Kidney (tissue), 14 donors: ENCODE results near the gene BABAM2. TPM values are rescaled to one million over a fixed set of nuclear protein-coding genes. Genes with fewer than 3 reads are reported as not detected.

Source experiments
- DNase-seq, 5 donors: peaks; one replicate each; pipeline ENCODE4 v3.0.0-alpha.2; 2013 to 2020
- FAIRE-seq: peaks from 2 replicates; lab custom pipeline; 2012; peaks lifted over from hg19 to GRCh38; lab: Jason Lieb, UNC
- H3K27ac ChIP-seq, 2 donors: one replicate each; pipeline ENCODE4 v1.7.0; 2013; ENCODE audit warnings: low read depth in 2 of 2, low read length in 2 of 2, inconsistent platforms in 1 of 2
- H3K27me3 ChIP-seq: one replicate; pipeline ENCODE4 v1.7.1; 2013; ENCODE audit warnings: low read length, inconsistent platforms; ENCODE audit not compliant: control insufficient read depth, insufficient read depth
- H3K36me3 ChIP-seq, 3 donors: one replicate each; pipeline versions ENCODE4 v1.7.0 to v1.7.1; 2013; ENCODE audit warnings: low read length in 3 of 3, control low read depth in 1 of 3, inconsistent platforms in 1 of 3; ENCODE audit not compliant: insufficient read depth in 3 of 3, control insufficient read depth in 2 of 3
- H3K4me1 ChIP-seq, 3 donors: one replicate each; pipeline versions ENCODE4 v1.7.0 to v1.7.1; 2013; ENCODE audit warnings: low read length in 3 of 3, inconsistent platforms in 1 of 3, low read depth in 1 of 3; ENCODE audit not compliant: control insufficient read depth in 2 of 3, insufficient read depth in 2 of 3
- H3K4me3 ChIP-seq, 3 donors: one replicate each; pipeline versions ENCODE4 v1.7.0 to v1.8.1; 2013; ENCODE audit warnings: low read length in 3 of 3, control low read depth in 1 of 3, inconsistent platforms in 1 of 3
- H3K9ac ChIP-seq, 3 donors: one replicate each; pipeline versions ENCODE4 v1.7.0 to v1.7.1; 2013; ENCODE audit warnings: low read length in 3 of 3, control low read depth in 1 of 3, inconsistent platforms in 1 of 3
- H3K9me3 ChIP-seq, 3 donors: one replicate each; pipeline versions ENCODE4 v1.7.0 to v1.7.1; 2013; ENCODE audit warnings: low read length in 3 of 3, control low read depth in 1 of 3, inconsistent platforms in 1 of 3; ENCODE audit not compliant: control insufficient read depth in 2 of 3, insufficient read depth in 1 of 3
- intact Hi-C: fragments of 100-400 bp; cut with DNase I; formaldehyde crosslinking; loops from one replicate; pipeline ENCODE4 v1.11.1; 2022
- polyA plus RNA-seq: library from polyadenylated mRNA; stranded (reverse); fragments of 350-450 nt; fragmentation: Illumina TruSeq; extraction: RNeasy Lipid Tissue Mini Kit (QIAGEN cat#74804); gene quantifications from one replicate; pipeline ENCODE4 v1.2.3, GENCODE V29; 2014; ENCODE audit warnings: low read depth, low replicate concordance; ENCODE audit not compliant: insufficient read depth
- total RNA-seq: library from RNA; stranded (reverse); fragmentation: NEBNext Ultra II Directional; extraction: Animal tissue kit (Norgen Biotek cat#: 25700); gene quantifications from one replicate; pipeline ENCODE4 v1.2.1, GENCODE V29; 2021
- TF ChIP-seq, protein P1 (sequence below): IDR thresholded peaks from 3 replicates; pipeline ENCODE4 v1.5.1; 2012; ENCODE audit warnings: mild to moderate bottlenecking, moderate library complexity, borderline replicate concordance; ENCODE audit not compliant: insufficient read depth; ENCODE audit errors: extremely low read depth
- donor health status: control.
- donor health status: control.
- donor health status: control.
- donor health status: control.
- donor health status: control.
- donor health status: DM: yes; HTN: yes; CAD: no.
- donor health status: Normal renal cell carcinoma (clear cell type).

BABAM2 gene
- total and polyA plus RNA-seq, 2 donors from 2014 or later, result 68.4 to 74.1 TPM

- DNase-seq (no peak), FAIRE-seq (no peak)
- Histone ChIP-seq H3K9ac (no peak overlapping the region), H3K9me3 (no peaks in the 10 kb centered on the region), H3K4me1 (no peaks in the 10 kb centered on the region), H3K27ac (no peak overlapping the region), H3K27me3 (no peaks in the 10 kb centered on the region), H3K36me3 (no peaks in the 10 kb centered on the region), H3K4me3 (no peak overlapping the region)
- intact Hi-C loops, result no loop called here
- TF ChIP-seq, protein P1, sequence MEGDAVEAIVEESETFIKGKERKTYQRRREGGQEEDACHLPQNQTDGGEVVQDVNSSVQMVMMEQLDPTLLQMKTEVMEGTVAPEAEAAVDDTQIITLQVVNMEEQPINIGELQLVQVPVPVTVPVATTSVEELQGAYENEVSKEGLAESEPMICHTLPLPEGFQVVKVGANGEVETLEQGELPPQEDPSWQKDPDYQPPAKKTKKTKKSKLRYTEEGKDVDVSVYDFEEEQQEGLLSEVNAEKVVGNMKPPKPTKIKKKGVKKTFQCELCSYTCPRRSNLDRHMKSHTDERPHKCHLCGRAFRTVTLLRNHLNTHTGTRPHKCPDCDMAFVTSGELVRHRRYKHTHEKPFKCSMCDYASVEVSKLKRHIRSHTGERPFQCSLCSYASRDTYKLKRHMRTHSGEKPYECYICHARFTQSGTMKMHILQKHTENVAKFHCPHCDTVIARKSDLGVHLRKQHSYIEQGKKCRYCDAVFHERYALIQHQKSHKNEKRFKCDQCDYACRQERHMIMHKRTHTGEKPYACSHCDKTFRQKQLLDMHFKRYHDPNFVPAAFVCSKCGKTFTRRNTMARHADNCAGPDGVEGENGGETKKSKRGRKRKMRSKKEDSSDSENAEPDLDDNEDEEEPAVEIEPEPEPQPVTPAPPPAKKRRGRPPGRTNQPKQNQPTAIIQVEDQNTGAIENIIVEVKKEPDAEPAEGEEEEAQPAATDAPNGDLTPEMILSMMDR, result no peak
These were observed 208.1 kb downstream of the BABAM2 start for GRCh38 chr2:28098501-28099225.

GRCh38 chr2:28101123-28101522 lies 210.6 kb downstream of the BABAM2 start:
- FAIRE-seq (no peak), DNase-seq (no peak)
- Histone ChIP-seq H3K9ac (no peak overlapping the region), H3K27ac (no peak overlapping the region), H3K4me3 (no peak overlapping the region), H3K9me3 (no peaks in the 10 kb centered on the region), H3K27me3 (no peaks in the 10 kb centered on the region), H3K4me1 (no peaks in the 10 kb centered on the region), H3K36me3 (no peaks in the 10 kb centered on the region)
- TF ChIP-seq, protein P1, result no peak
- intact Hi-C loops, result no loop called here

DNA sequence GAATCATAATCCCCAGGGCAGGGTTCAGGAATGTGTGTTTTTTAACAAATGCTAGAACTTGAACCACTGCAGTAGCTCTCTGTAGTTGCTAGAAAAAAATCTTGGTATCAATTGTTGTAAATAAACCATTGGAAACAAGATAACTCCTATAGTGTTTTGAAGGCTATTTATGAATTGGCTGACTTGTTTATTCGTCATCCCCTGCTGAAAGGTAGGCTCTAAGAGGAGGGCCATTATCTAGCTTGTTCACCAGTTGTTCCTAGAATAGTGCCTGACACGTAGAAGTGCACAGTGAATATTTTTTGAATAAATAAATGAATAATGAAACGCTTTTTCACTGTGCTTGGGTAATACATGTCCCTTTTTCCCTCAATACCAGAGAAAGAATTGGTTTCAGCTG lies 211.4 kb downstream of the BABAM2 start:
- intact Hi-C loops, result no loop called here
- no peak overlapping the region for H3K27ac ChIP-seq
- no peaks in the 10 kb centered on the region for H3K9me3 ChIP-seq
- no peaks in the 10 kb centered on the region for H3K36me3 ChIP-seq
- TF ChIP-seq, protein P1, result no peak
- no peak for DNase-seq
- H3K4me3 ChIP-seq, result no peak overlapping the region
- H3K27me3 ChIP-seq, result no peaks in the 10 kb centered on the region
- no peaks in the 10 kb centered on the region for H3K4me1 ChIP-seq
- FAIRE-seq, result no peak
- no peak overlapping the region for H3K9ac ChIP-seq
